Panc1 (cell line): ENCODE results near the gene KCNMA1. TPM values are rescaled to one million over a fixed set of nuclear protein-coding genes. Genes with fewer than 3 reads are reported as not detected.
A peak's percentile ranks its signal among the peaks of the same experiment; 100 is the strongest.

ENCODE experiments used
- ATAC-seq: fragments of 200-7000 bp; cut with Tn5 transposase; 2 replicates; pipeline ENCODE4 v1.9.1; 2020; ENCODE audit warnings: mild to moderate bottlenecking, moderate library complexity
- BruUV-seq: library from RNA; stranded (reverse); fragments of 400-500 nt; replicated peaks from 2 replicates; lab custom pipeline; 2021; lab: Mats Ljungman, UMichigan
- CTCF ChIA-PET: fragments of 300-600 bp; sonication (Branson Sonifier 250); formaldehyde crosslinking; loops from one replicate; lab custom pipeline; 2022; ENCODE audit warnings: antibody characterized with exemption; lab: Charles Lee
- POLR2A ChIA-PET: fragments of 300-600 bp; sonication (Branson Sonifier 250); formaldehyde crosslinking; loops from one replicate; lab custom pipeline; 2022; ENCODE audit warnings: antibody characterized with exemption; lab: Charles Lee
- DNase-seq: peaks from one replicate; pipeline ENCODE4 v3.0.0-alpha.2; 2010; ENCODE audit warnings: low read depth, low spot score
- H3K27ac ChIP-seq: 2 replicates; pipeline ENCODE4 v1.5.1; 2011; ENCODE audit warnings: mild to moderate bottlenecking, low read length, inconsistent platforms
- H3K27me3 ChIP-seq: fragments of 200-500 bp; sonication (Bioruptor generic); 2 replicates; pipeline ENCODE4 v1.6.0; 2014; ENCODE audit warnings: low read length, inconsistent platforms; ENCODE audit not compliant: control insufficient read depth, insufficient read depth
- H3K36me3 ChIP-seq: fragments of 200-500 bp; sonication (Bioruptor generic); 2 replicates; pipeline ENCODE4 v1.5.1; 2014; ENCODE audit warnings: inconsistent platforms, mild to moderate bottlenecking, low read length, moderate library complexity; ENCODE audit not compliant: control insufficient read depth, insufficient read depth
- H3K4me1 ChIP-seq: 2 replicates; pipeline ENCODE4 v1.5.1; 2011; ENCODE audit warnings: inconsistent platforms, mild to moderate bottlenecking, low read length, moderate library complexity; ENCODE audit not compliant: control insufficient read depth, insufficient read depth
- H3K4me3 ChIP-seq, 2 experiments: 2 replicates each; pipeline ENCODE4 v1.5.1; 2011 to 2012; ENCODE audit warnings: low read depth in 2 of 2, low read length in 2 of 2, mild to moderate bottlenecking in 2 of 2, inconsistent platforms in 1 of 2, moderate library complexity in 1 of 2
- H3K9me3 ChIP-seq: fragments of 200-500 bp; sonication (Bioruptor generic); 2 replicates; pipeline ENCODE4 v1.5.1; 2014; ENCODE audit warnings: low read depth, mild to moderate bottlenecking, inconsistent platforms, low read length, moderate library complexity; ENCODE audit not compliant: control insufficient read depth, insufficient read depth
- CTCF ChIP-seq: fragments of 450-650 bp; IDR thresholded peaks from 2 replicates; pipeline ENCODE4 v1.5.1; 2017; ENCODE audit warnings: mild to moderate bottlenecking
- POLR2AphosphoS5 ChIP-seq: IDR thresholded peaks from 2 replicates; pipeline ENCODE4 v1.6.1; 2012; ENCODE audit warnings: mild to moderate bottlenecking, low read depth, low read length, moderate library complexity
- REST ChIP-seq, 2 experiments: IDR thresholded peaks; 2 replicates each; pipeline ENCODE4 v1.6.1; 2011 to 2012; ENCODE audit warnings: low read depth in 2 of 2, control low read depth in 1 of 2, low read length in 1 of 2, mild to moderate bottlenecking in 1 of 2, moderate library complexity in 1 of 2; ENCODE audit not compliant: insufficient read depth in 1 of 2
- SIN3A ChIP-seq: IDR thresholded peaks from 2 replicates; pipeline ENCODE4 v1.6.1; 2012; ENCODE audit warnings: low read depth, mild to moderate bottlenecking, low read length, moderate library complexity, borderline replicate concordance; ENCODE audit not compliant: insufficient read depth
- TCF7L2 ChIP-seq: IDR thresholded peaks from 2 replicates; pipeline ENCODE4 v1.6.1; 2011; ENCODE audit warnings: mild to moderate bottlenecking, low read depth, low read length, inconsistent platforms
- in situ Hi-C: cut with HindIII; loops from 2 replicates; pipeline ENCODE4 v1.10.0; 2016; ENCODE audit warnings: low sequenced_read_pairs, low pct_unique_long_range_greater_than_20kb
- intact Hi-C: fragments of 100-400 bp; cut with micrococcal nuclease; formaldehyde crosslinking; loops from one replicate; pipeline ENCODE4 v1.10.0; 2022; ENCODE audit not compliant: unreplicated experiment
- total RNA-seq: library from RNA; stranded (reverse); gene quantifications from one replicate; pipeline ENCODE4 v1.2.1, GENCODE V29; 2021; ENCODE audit not compliant: unreplicated experiment

KCNMA1 gene
- total RNA-seq, 1 experiment from 2014 or later, result 91.9 TPM

GRCh38 chr10:77319557-77319956, 318.1 kb downstream of the KCNMA1 start:
- CTCF ChIA-PET, result no interaction called here
- in situ Hi-C loops, result no loop called here
- intact Hi-C loops, result no loop called here

GRCh38 chr10:77318739-77319138, 318.9 kb downstream of the KCNMA1 start:
- BruUV-seq, result no TSS peak
- intact Hi-C loops (no loop called here), in situ Hi-C loops (no loop called here)
- Histone ChIP-seq H3K36me3 (no peaks in the 10 kb centered on the region), H3K27me3 (no peaks in the 10 kb centered on the region), H3K9me3 (peaks cover 8% of the 10 kb centered on the region; the same call in 1 of the 2 replicates), H3K4me1 (peaks cover 9% of the 10 kb centered on the region), H3K4me3 (no peak overlapping the region), H3K27ac (no peak overlapping the region)
- ChIA-PET CTCF (no interaction called here), POLR2A (no interaction called here)
- TF ChIP-seq CTCF (no peak), SIN3A (no peak), REST (IDR thresholded peaks at IDR 0.05; ENCODE audit: insufficient read depth in 1 of 2, low read depth in 2 of 2, low read length in 1 of 2) (no peak)
- ATAC-seq, result no peak
- DNase-seq, result no peak

More at GRCh38 chr10:77319557-77319956, 318.1 kb downstream of the KCNMA1 start:
- no peak for DNase-seq
- no peak for ATAC-seq
- no TSS peak for BruUV-seq
- POLR2A ChIA-PET, result no interaction called here
- H3K36me3 ChIP-seq, result no peaks in the 10 kb centered on the region
- no peaks in the 10 kb centered on the region for H3K27me3 ChIP-seq
- H3K4me3 ChIP-seq, result no peak overlapping the region
- peaks cover 8% of the 10 kb centered on the region; the same call in 1 of the 2 replicates for H3K9me3 ChIP-seq
- TF ChIP-seq SIN3A, result no peak
- no peak for TF ChIP-seq TCF7L2
- TF ChIP-seq POLR2AphosphoS5, result no peak
- TF ChIP-seq REST (IDR thresholded peaks at IDR 0.05; ENCODE audit: insufficient read depth in 1 of 2, low read depth in 2 of 2, low read length in 1 of 2), result no peak
- TF ChIP-seq CTCF, result no peak
- H3K4me1 ChIP-seq, result peaks cover 9% of the 10 kb centered on the region
- peak overlapping the region; percentile 3; the same call in 1 of the 2 replicates for H3K27ac ChIP-seq
